Ishikawa (cell line): Measurements from ENCODE around the gene ARPC3.

Source experiments
- CEBPB ChIP-seq: IDR thresholded peaks from 2 replicates; pipeline ENCODE4 v1.6.1; 2012
- CREB1 ChIP-seq: IDR thresholded peaks from 2 replicates; pipeline ENCODE4 v1.6.1; 2012; ENCODE audit warnings: low read depth
- EGR1 ChIP-seq: IDR thresholded peaks from 2 replicates; pipeline ENCODE4 v1.6.1; 2012
- EP300 ChIP-seq: IDR thresholded peaks from 2 replicates; pipeline ENCODE4 v1.6.1; 2012; ENCODE audit warnings: borderline replicate concordance
- FOXM1 ChIP-seq: IDR thresholded peaks from 2 replicates; pipeline ENCODE4 v1.6.1; 2012; ENCODE audit warnings: low read depth, borderline replicate concordance
- MAX ChIP-seq: IDR thresholded peaks from 2 replicates; pipeline ENCODE4 v1.6.1; 2012
- NFIC ChIP-seq: IDR thresholded peaks from 2 replicates; pipeline ENCODE4 v1.6.1; 2012
- RAD21 ChIP-seq: IDR thresholded peaks from 2 replicates; pipeline ENCODE4 v1.6.1; 2012; ENCODE audit warnings: low read depth
- REST ChIP-seq: IDR thresholded peaks from 2 replicates; pipeline ENCODE4 v1.6.1; 2012; ENCODE audit warnings: low read depth, mild to moderate bottlenecking
- TAF1 ChIP-seq: IDR thresholded peaks from 2 replicates; pipeline ENCODE4 v1.6.1; 2012; ENCODE audit warnings: low read depth, mild to moderate bottlenecking
- TCF12 ChIP-seq: IDR thresholded peaks from 2 replicates; pipeline ENCODE4 v1.6.1; 2012; ENCODE audit warnings: low read depth
- TEAD4 ChIP-seq: IDR thresholded peaks from 2 replicates; pipeline ENCODE4 v1.6.1; 2012
- USF1 ChIP-seq: IDR thresholded peaks from 2 replicates; pipeline ENCODE4 v1.6.1; 2012
- YY1 ChIP-seq: IDR thresholded peaks from 2 replicates; pipeline ENCODE4 v1.6.1; 2012; ENCODE audit warnings: low read depth
- ZBTB7A ChIP-seq: IDR thresholded peaks from 2 replicates; pipeline ENCODE4 v1.6.1; 2012; ENCODE audit warnings: low read depth

ARPC3 gene

GRCh38 chr12:110444455-110444854, 5.7 kb downstream of the ARPC3 start:
- no peak for TF ChIP-seq TEAD4
- no peak for TF ChIP-seq FOXM1
- TF ChIP-seq NFIC, result no peak
- no peak for TF ChIP-seq EGR1

- TF ChIP-seq EGR1 (no peak), ZBTB7A (no peak), MAX (no peak), CREB1 (no peak), USF1 (no peak), NFIC (no peak)
Observed at GRCh38 chr12:110436231-110436630, 13.9 kb downstream of the ARPC3 start.

GRCh38 chr12:110431957-110432587, 18.1 kb downstream of the ARPC3 start:
- TF ChIP-seq TCF12, result no peak
- no peak for TF ChIP-seq ZBTB7A
- no peak for TF ChIP-seq REST
- no peak for TF ChIP-seq USF1
- no peak for TF ChIP-seq TEAD4
- TF ChIP-seq FOXM1, result no peak
- TF ChIP-seq CEBPB, result no peak
- no peak for TF ChIP-seq TAF1
- TF ChIP-seq YY1, result no peak
- no peak for TF ChIP-seq MAX
- no peak for TF ChIP-seq EGR1
- TF ChIP-seq EP300, result no peak
- no peak for TF ChIP-seq RAD21
- no peak for TF ChIP-seq NFIC
- no peak for TF ChIP-seq CREB1

- TF ChIP-seq USF1 (no peak), CREB1 (no peak), EGR1 (no peak)
Observed at GRCh38 chr12:110426406-110426805, 23.7 kb downstream of the ARPC3 start.

GRCh38 chr12:110424237-110424636, 25.9 kb downstream of the ARPC3 start:
- TF ChIP-seq TEAD4 (peak; percentile 69), MAX (no peak)

GRCh38 chr12:110421701-110422100, 28.4 kb downstream of the ARPC3 start:
- TF ChIP-seq TAF1, result no peak
- TF ChIP-seq NFIC, result no peak
- no peak for TF ChIP-seq RAD21
- TF ChIP-seq USF1, result no peak

- TF ChIP-seq ZBTB7A, result no peak
- no peak for TF ChIP-seq TAF1
- TF ChIP-seq REST, result no peak
- TF ChIP-seq TCF12, result no peak
- TF ChIP-seq CEBPB, result no peak
- TF ChIP-seq EP300, result no peak
- TF ChIP-seq CREB1, result no peak
- TF ChIP-seq NFIC, result no peak
- TF ChIP-seq FOXM1, result no peak
- TF ChIP-seq TEAD4, result no peak
- TF ChIP-seq USF1, result no peak
- no peak for TF ChIP-seq YY1
- no peak for TF ChIP-seq MAX
- TF ChIP-seq RAD21, result no peak
- TF ChIP-seq EGR1, result no peak
Observed at GRCh38 chr12:110421159-110421661, 28.9 kb downstream of the ARPC3 start.
